ENCODE data around the gene ABCA1. TPM values are rescaled to one million over a fixed set of nuclear protein-coding genes. Genes with fewer than 3 reads are reported as not detected.
A peak's percentile ranks its signal among the peaks of the same experiment; 100 is the strongest.

The ABCA1 gene
- total RNA-seq, 1 donor from 2014 or later, result 49.5 TPM

DNA sequence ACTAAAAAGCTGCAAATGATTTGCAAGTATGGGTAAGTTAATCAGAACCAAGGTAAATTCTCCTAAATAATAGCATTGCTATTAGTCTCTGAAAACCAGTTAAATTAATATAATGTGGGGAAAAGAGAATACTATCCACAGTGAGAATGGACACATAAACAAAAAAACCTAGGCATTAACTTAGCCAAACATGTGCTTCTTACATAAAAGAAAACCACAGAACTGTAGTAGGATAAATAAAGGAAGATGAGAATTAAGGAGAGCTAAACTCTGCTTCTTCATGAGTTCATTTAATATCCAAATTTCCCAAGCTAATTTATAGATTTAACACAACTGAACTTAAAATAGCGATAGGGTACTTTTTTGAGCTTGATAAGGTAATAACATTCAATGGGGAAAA, 31.8 kb downstream of the ABCA1 start:
- Mint-ChIP-seq H3K27ac (ENCODE audit: unreplicated experiment) (no peak overlapping the region), H3K9me3 (ENCODE audit: unreplicated experiment) (no peaks in the 10 kb centered on the region), H3K4me3 (ENCODE audit: unreplicated experiment) (no peak overlapping the region), H3K36me3 (ENCODE audit: unreplicated experiment) (peaks cover 32% of the 10 kb centered on the region), H3K4me1 (ENCODE audit: unreplicated experiment) (peaks cover 23% of the 10 kb centered on the region), H3K27me3 (ENCODE audit: unreplicated experiment) (no peaks in the 10 kb centered on the region)
- TF ChIP-seq, protein P1, sequence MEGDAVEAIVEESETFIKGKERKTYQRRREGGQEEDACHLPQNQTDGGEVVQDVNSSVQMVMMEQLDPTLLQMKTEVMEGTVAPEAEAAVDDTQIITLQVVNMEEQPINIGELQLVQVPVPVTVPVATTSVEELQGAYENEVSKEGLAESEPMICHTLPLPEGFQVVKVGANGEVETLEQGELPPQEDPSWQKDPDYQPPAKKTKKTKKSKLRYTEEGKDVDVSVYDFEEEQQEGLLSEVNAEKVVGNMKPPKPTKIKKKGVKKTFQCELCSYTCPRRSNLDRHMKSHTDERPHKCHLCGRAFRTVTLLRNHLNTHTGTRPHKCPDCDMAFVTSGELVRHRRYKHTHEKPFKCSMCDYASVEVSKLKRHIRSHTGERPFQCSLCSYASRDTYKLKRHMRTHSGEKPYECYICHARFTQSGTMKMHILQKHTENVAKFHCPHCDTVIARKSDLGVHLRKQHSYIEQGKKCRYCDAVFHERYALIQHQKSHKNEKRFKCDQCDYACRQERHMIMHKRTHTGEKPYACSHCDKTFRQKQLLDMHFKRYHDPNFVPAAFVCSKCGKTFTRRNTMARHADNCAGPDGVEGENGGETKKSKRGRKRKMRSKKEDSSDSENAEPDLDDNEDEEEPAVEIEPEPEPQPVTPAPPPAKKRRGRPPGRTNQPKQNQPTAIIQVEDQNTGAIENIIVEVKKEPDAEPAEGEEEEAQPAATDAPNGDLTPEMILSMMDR (IDR thresholded peaks at IDR 0.05), result no peak
- DNase-seq (ENCODE audit: extremely low spot score, unreplicated experiment), result no peak

DNA sequence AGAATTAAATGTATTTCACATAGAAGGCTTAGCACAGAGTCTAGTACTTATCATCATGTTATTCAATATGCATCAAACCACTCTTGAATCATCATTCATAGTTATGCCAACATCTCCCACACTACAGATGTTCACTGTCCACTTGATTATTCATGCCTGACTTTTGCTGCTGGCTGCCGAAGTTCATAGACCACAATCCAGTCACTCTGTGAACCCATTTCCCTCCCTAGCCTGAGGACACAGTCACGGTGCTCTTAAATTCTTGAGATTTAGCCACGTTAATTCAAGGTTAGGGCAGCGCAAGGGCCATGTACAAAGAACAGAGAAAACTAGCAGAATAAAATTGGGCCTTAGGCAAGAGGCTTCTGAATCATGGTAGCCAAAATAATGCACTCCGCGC, 32.4 kb downstream of the ABCA1 start:
- Mint-ChIP-seq H3K27ac (ENCODE audit: unreplicated experiment) (peak overlapping the region; percentile 60), H3K36me3 (ENCODE audit: unreplicated experiment) (peaks cover 28% of the 10 kb centered on the region), H3K4me1 (ENCODE audit: unreplicated experiment) (peaks cover 20% of the 10 kb centered on the region), H3K9me3 (ENCODE audit: unreplicated experiment) (no peaks in the 10 kb centered on the region), H3K4me3 (ENCODE audit: unreplicated experiment) (no peak overlapping the region), H3K27me3 (ENCODE audit: unreplicated experiment) (no peaks in the 10 kb centered on the region)
- no peak for DNase-seq (ENCODE audit: extremely low spot score, unreplicated experiment)
- TF ChIP-seq, protein P1 (IDR thresholded peaks at IDR 0.05), result no peak

DNA sequence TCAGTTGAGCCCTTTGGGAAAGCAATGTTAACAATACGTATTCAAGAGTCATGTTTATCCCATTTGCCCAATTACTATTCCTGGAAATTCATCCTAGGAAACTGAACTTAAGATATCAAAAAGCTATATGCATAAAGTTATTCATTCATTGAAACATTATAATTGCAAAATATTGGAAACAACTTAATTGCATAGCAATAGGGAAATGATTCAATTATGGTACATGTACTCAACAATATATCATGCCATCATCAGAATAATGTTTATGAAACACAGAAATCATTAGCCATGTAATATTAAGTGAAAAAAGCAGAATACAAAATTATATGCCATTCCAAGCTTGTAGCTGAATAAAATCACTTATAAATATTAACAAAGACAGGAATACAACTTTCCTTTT, 35.3 kb downstream of the ABCA1 start:
- no peak for DNase-seq (ENCODE audit: extremely low spot score, unreplicated experiment)
- Mint-ChIP-seq H3K27ac (ENCODE audit: unreplicated experiment) (no peak overlapping the region), H3K4me1 (ENCODE audit: unreplicated experiment) (peaks cover 19% of the 10 kb centered on the region), H3K36me3 (ENCODE audit: unreplicated experiment) (peaks cover 17% of the 10 kb centered on the region), H3K4me3 (ENCODE audit: unreplicated experiment) (no peak overlapping the region), H3K27me3 (ENCODE audit: unreplicated experiment) (no peaks in the 10 kb centered on the region), H3K9me3 (ENCODE audit: unreplicated experiment) (no peaks in the 10 kb centered on the region)
- TF ChIP-seq, protein P1 (IDR thresholded peaks at IDR 0.05), result no peak

DNA sequence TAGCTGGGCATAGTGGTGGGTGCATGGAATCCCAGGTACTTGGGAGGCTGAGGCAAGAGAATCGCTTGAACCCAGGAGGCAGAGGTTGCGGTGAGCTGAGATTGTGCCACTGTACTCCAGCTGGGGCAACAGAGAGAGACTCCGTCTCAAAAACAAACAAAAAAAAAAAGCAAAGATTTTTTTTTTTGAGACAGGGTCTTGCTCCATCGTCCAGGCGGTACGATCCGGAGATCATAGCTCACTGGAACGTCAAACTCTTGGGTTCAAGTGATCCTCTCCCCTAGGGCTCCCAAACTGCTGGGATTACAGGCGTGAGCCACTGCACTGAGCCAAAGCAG, 37.6 kb downstream of the ABCA1 start:
- Mint-ChIP-seq H3K36me3 (ENCODE audit: unreplicated experiment) (peaks cover 39% of the 10 kb centered on the region), H3K4me3 (ENCODE audit: unreplicated experiment) (no peak overlapping the region), H3K9me3 (ENCODE audit: unreplicated experiment) (no peaks in the 10 kb centered on the region), H3K4me1 (ENCODE audit: unreplicated experiment) (peaks cover 10% of the 10 kb centered on the region), H3K27me3 (ENCODE audit: unreplicated experiment) (no peaks in the 10 kb centered on the region), H3K27ac (ENCODE audit: unreplicated experiment) (no peak overlapping the region)
- TF ChIP-seq, protein P1 (IDR thresholded peaks at IDR 0.05), result no peak
- no peak for DNase-seq (ENCODE audit: extremely low spot score, unreplicated experiment)

DNA sequence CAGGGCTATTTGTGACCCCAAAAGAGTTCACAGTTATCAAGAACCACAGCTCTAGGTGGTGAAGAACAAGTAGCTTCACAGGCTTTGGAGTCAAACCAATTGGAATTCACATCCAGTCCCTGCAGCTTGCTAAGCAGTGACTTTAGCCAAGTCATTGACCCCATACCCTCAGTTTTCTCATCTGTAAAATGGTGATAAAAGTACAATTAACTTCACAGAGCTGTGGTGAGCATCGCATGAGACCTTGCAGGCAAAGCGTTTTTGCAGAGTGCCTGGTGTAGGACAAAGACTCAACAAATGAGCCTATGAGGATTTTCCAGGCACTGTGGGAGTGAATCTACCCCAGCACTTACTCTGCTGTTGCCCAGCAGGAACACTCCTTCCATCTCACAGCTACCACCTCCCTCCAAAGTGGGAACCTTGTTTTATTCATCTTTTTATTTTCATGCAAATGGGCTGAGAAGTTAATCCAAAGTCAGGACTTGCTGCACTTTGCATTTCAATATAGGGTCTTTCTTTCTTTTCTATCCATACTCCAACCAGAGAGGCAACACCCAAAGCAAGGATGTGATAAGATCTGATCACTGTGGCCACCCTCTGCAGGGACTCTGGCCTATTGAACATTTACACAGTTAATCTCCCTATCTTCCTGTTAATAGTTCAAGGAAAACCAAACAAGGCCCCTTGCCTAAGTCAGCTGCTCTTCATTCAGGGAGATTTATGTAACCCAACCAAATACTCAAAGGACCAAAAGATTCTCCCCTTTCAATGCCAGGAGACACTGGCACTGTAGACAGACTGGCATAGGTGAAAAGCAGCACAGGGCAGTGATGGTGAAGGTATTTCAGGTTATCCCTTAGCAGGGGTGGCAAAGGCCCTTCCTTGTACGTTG, 41.9 kb downstream of the ABCA1 start:
- no peaks in the 10 kb centered on the region for H3K27me3 Mint-ChIP-seq (ENCODE audit: unreplicated experiment)
- H3K36me3 Mint-ChIP-seq (ENCODE audit: unreplicated experiment), result peaks cover 72% of the 10 kb centered on the region
- H3K4me3 Mint-ChIP-seq (ENCODE audit: unreplicated experiment), result no peak overlapping the region
- peak overlapping the region; percentile 11 for H3K27ac Mint-ChIP-seq (ENCODE audit: unreplicated experiment)
- H3K4me1 Mint-ChIP-seq (ENCODE audit: unreplicated experiment), result peaks cover 15% of the 10 kb centered on the region
- no peaks in the 10 kb centered on the region for H3K9me3 Mint-ChIP-seq (ENCODE audit: unreplicated experiment)
- DNase-seq (ENCODE audit: extremely low spot score, unreplicated experiment), result no peak
- TF ChIP-seq, protein P1 (IDR thresholded peaks at IDR 0.05), result no peak

Data from osteocyte (in vitro differentiated cells).